HEK293T (cell line): ENCODE measurements around the gene JMJD7.

ENCODE experiments used
- CTCF ChIA-PET: fragments of 350-600 bp; formaldehyde crosslinking; extraction: SDS; loops from one replicate; lab custom pipeline; 2021; ENCODE audit warnings: antibody characterized with exemption, inconsistent platforms; lab: Yijun Ruan, JAX
- POLR2A ChIA-PET: fragments of 350-600 bp; formaldehyde crosslinking; extraction: SDS; loops from one replicate; lab custom pipeline; 2020; ENCODE audit warnings: antibody characterized with exemption, inconsistent platforms; lab: Yijun Ruan, JAX
- DNase-seq: peaks from one replicate; pipeline ENCODE4 v3.0.0; 2012; ENCODE audit warnings: mixed read lengths; ENCODE audit errors: extremely low spot score
- ARNT ChIP-seq: fragments of 450-650 bp; IDR thresholded peaks from 2 replicates; pipeline ENCODE4 v1.6.1; 2017; ENCODE audit warnings: mild to moderate bottlenecking
- BHLHE40 ChIP-seq: fragments of 450-650 bp; IDR thresholded peaks from 2 replicates; pipeline ENCODE4 v1.6.1; 2016; ENCODE audit warnings: mild to moderate bottlenecking, moderate library complexity, borderline replicate concordance
- CTBP1 ChIP-seq: fragments of 450-650 bp; IDR thresholded peaks from 2 replicates; pipeline ENCODE4 v1.6.1; 2016; ENCODE audit warnings: borderline replicate concordance
- ELF4 ChIP-seq: fragments of 450-650 bp; IDR thresholded peaks from 2 replicates; pipeline ENCODE4 v1.6.1; 2017; ENCODE audit warnings: antibody characterized with exemption
- FOXA1 ChIP-seq: fragments of 450-650 bp; IDR thresholded peaks from 2 replicates; pipeline ENCODE4 v1.6.1; 2016; ENCODE audit warnings: mild to moderate bottlenecking
- FOXK2 ChIP-seq: fragments of 450-650 bp; IDR thresholded peaks from 2 replicates; pipeline ENCODE4 v1.6.1; 2016; ENCODE audit warnings: mild to moderate bottlenecking
- FOXM1 ChIP-seq: fragments of 450-650 bp; IDR thresholded peaks from 2 replicates; pipeline ENCODE4 v1.6.1; 2017; ENCODE audit warnings: mild to moderate bottlenecking, borderline replicate concordance
- HDGF ChIP-seq: fragments of 450-650 bp; IDR thresholded peaks from 2 replicates; pipeline ENCODE4 v1.6.1; 2017; ENCODE audit warnings: antibody characterized with exemption, borderline replicate concordance
- L3MBTL2 ChIP-seq: fragments of 450-650 bp; conservative IDR thresholded peaks from 2 replicates; pipeline ENCODE4 v1.6.1; 2016; ENCODE audit warnings: mild to moderate bottlenecking
- LEF1 ChIP-seq: fragments of 450-650 bp; IDR thresholded peaks from 2 replicates; pipeline ENCODE4 v1.6.1; 2017; ENCODE audit warnings: mild to moderate bottlenecking, borderline replicate concordance
- NFRKB ChIP-seq: fragments of 450-650 bp; IDR thresholded peaks from 2 replicates; pipeline ENCODE4 v1.6.1; 2016; ENCODE audit warnings: mild to moderate bottlenecking, moderate library complexity
- SP1 ChIP-seq: fragments of 450-650 bp; IDR thresholded peaks from 2 replicates; pipeline ENCODE4 v1.6.1; 2017
- SUZ12 ChIP-seq: fragments of 450-650 bp; IDR thresholded peaks from 2 replicates; pipeline ENCODE4 v1.6.1; 2016; ENCODE audit warnings: mild to moderate bottlenecking
- TARDBP ChIP-seq: fragments of 450-650 bp; IDR thresholded peaks from 2 replicates; pipeline ENCODE4 v1.6.1; 2016
- ZNF384 ChIP-seq: fragments of 450-650 bp; IDR thresholded peaks from 2 replicates; pipeline ENCODE4 v1.6.1; 2016
- TF ChIP-seq, protein P1 (sequence below): fragments of 450-650 bp; IDR thresholded peaks from 2 replicates; pipeline ENCODE4 v1.6.1; 2016

Gene JMJD7

GRCh38 chr15:41850482-41851166 lies 22.7 kb downstream of the JMJD7 start:
- ChIA-PET POLR2A (interaction anchor here (1.1 kb wide), 1 partner anchor 19 kb away, joined by 3 read pairs; no protein-coding TSS in a partner anchor), CTCF (no interaction called here)
- DNase-seq: no peak
- TF ChIP-seq ARNT (no peak), SP1 (no peak), ZNF384 (no peak), SUZ12 (no peak), LEF1 (no peak)

DNA sequence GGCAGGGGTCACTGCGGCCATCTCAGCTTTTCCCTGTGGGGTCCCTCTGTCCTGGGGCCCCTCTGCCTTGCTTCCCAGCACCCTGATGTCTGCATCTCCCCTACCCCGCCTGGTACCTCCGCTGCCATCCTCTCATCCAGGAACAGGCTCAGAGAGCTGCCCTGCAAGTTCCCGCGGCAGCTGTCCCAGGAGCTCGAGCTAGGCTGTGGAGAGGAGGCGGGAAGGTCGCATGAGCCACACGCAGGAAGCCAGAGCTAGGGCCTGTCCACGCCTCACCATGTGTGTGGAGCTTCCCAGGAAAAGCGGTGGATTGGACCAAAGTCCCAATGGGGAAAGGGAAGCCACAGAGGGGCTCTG lies 23.3 kb downstream of the JMJD7 start:
- ChIA-PET CTCF (no interaction called here), POLR2A (interaction anchor here (1.1 kb wide), 1 partner anchor 19 kb away, joined by 3 read pairs; no protein-coding TSS in a partner anchor)
- TF ChIP-seq SUZ12: no peak
- no peak for TF ChIP-seq FOXM1
- no peak for TF ChIP-seq LEF1
- no peak for TF ChIP-seq ZNF384
- no peak for TF ChIP-seq FOXK2
- no peak for TF ChIP-seq FOXA1
- TF ChIP-seq, protein P1, sequence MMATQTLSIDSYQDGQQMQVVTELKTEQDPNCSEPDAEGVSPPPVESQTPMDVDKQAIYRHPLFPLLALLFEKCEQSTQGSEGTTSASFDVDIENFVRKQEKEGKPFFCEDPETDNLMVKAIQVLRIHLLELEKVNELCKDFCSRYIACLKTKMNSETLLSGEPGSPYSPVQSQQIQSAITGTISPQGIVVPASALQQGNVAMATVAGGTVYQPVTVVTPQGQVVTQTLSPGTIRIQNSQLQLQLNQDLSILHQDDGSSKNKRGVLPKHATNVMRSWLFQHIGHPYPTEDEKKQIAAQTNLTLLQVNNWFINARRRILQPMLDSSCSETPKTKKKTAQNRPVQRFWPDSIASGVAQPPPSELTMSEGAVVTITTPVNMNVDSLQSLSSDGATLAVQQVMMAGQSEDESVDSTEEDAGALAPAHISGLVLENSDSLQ: no peak
- TF ChIP-seq CTBP1: no peak
- no peak for TF ChIP-seq ELF4
- no peak for TF ChIP-seq SP1
- TF ChIP-seq HDGF: no peak
- no peak for TF ChIP-seq ARNT
- TF ChIP-seq NFRKB: no peak
- no peak for TF ChIP-seq BHLHE40
- no peak for TF ChIP-seq TARDBP
- no peak for DNase-seq

- ChIA-PET CTCF (no interaction called here), POLR2A (interaction anchor here (1.1 kb wide), 1 partner anchor 18 kb away, joined by 3 read pairs; no protein-coding TSS in a partner anchor)
- TF ChIP-seq HDGF (no peak), TARDBP (no peak), BHLHE40 (no peak), NFRKB (no peak), FOXK2 (no peak), FOXA1 (no peak), ARNT (no peak), ELF4 (no peak), L3MBTL2 (no peak), SP1 (no peak), CTBP1 (no peak), ZNF384 (no peak), FOXM1 (no peak), LEF1 (no peak)
- TF ChIP-seq, protein P1: no peak
- no peak for DNase-seq
Measured at GRCh38 chr15:41851755-41852370, 24.0 kb downstream of the JMJD7 start.

DNA sequence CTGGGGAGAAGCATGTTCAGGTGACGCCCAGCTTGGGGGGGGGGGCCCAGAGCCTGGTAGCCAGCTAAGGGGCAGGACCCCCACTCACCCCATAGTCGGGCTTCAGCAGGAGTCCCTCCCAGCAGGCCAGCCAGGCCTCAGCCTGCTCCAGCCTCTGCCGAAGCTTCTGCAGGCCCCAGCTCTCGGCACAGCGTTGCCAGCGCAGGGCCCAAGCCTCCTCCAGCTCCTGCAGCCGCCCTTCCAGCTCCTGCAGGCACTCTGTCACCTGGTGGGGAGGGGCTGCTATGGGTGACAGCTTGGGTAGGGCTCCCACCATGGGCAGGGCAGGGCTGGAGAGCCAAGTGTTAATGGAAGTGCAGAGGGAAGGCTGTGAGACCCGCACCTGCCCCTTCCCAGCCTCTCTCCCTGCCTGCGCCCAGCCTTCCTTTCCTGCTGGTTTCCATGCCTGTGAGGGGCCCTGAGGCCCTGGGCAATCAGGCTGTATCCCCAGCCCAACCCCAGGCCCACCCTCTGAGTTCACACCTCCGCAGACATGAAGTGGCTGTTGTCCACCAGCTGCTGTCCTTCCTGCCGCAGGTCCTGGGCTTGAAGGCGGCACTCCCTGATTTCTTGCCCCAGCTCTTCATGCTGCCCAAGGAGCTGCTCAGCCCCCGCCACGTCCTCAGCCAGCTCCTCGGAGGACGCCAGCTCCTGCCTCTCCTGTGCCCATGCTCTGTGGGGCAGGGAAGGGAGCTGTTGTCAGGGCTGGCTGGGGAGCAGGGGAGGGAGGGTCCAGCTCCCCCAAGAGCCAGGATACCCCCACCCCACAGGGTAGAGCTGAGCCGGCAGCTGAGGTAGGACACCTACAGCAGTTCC lies 25.1 kb downstream of the JMJD7 start:
- ChIA-PET CTCF (no interaction called here), POLR2A (no interaction called here)
- TF ChIP-seq TARDBP (no peak), NFRKB (no peak), ELF4 (no peak), FOXK2 (no peak), ZNF384 (no peak), SP1 (no peak), CTBP1 (no peak), HDGF (no peak), FOXM1 (no peak), ARNT (no peak), BHLHE40 (no peak), FOXA1 (no peak), L3MBTL2 (no peak)
- TF ChIP-seq, protein P1: no peak
- DNase-seq: no peak

DNA sequence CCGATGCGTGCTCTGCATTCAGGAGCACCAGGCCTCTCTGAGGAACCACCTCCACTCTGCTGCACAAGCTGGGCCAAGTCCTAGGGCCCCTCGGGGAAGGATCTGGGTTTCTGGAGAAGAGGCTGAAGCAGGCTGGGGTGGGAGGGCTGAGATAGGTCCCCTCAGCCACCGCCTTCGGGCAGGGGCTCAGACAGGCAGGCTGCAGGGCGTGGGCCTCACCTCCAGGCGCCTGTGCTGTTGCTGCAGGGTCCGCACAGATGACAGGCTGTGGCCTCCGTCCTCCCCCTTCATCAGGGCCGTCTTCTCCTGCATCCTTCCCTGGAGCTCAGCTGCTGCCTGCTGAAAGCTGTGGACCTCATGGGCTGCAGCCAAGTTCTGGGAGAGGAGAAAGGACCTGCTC lies 25.9 kb downstream of the JMJD7 start:
- CTCF ChIA-PET: no interaction called here
- no peak for TF ChIP-seq FOXA1
- TF ChIP-seq NFRKB: no peak
- TF ChIP-seq SUZ12: no peak
- no peak for TF ChIP-seq FOXK2
- TF ChIP-seq, protein P1: no peak
- POLR2A ChIA-PET: no interaction called here
- no peak for DNase-seq
